Nephron (organoid): ENCODE data around the gene CD69.

Source experiments
- H3K27ac Mint-ChIP-seq, 3 experiments: 2 replicates each; pipeline ENCODE4 v1.8.0; 2020; ENCODE audit warnings: mixed read lengths in 3 of 3, mild to moderate bottlenecking in 2 of 3, moderate library complexity in 1 of 3
- H3K27me3 Mint-ChIP-seq: 2 replicates; pipeline ENCODE4 v1.8.0; 2021; ENCODE audit warnings: low read depth, mild to moderate bottlenecking, moderate library complexity, mixed read lengths
- H3K36me3 Mint-ChIP-seq: 2 replicates; pipeline ENCODE4 v1.8.0; 2020; ENCODE audit warnings: low read depth, mixed read lengths
- H3K4me1 Mint-ChIP-seq: 2 replicates; pipeline ENCODE4 v1.8.0; 2020; ENCODE audit warnings: mixed read lengths
- H3K4me3 Mint-ChIP-seq, 3 experiments: 2 replicates each; pipeline ENCODE4 v1.8.0; 2020; ENCODE audit warnings: mild to moderate bottlenecking in 3 of 3, mixed read lengths in 3 of 3, moderate library complexity in 2 of 3
- H3K9me3 Mint-ChIP-seq: 2 replicates; pipeline ENCODE4 v1.8.0; 2020; ENCODE audit warnings: mixed read lengths
- CTCF ChIP-seq, 3 experiments: fragments of 200-600 bp; sonication (generic); IDR thresholded peaks; one replicate each; pipeline ENCODE4 v1.5.0; 2021; ENCODE audit warnings: antibody characterized with exemption in 3 of 3; ENCODE audit not compliant: unreplicated experiment in 3 of 3

Gene CD69

GRCh38 chr12:9754099-9754927 lies 6.4 kb downstream of the CD69 start:
- Mint-ChIP-seq H3K27ac (no peak overlapping the region), H3K36me3 (no peaks in the 10 kb centered on the region), H3K4me1 (peaks cover 8% of the 10 kb centered on the region), H3K9me3 (no peaks in the 10 kb centered on the region), H3K27me3 (no peaks in the 10 kb centered on the region), H3K4me3 (no peak overlapping the region)
- no peak for TF ChIP-seq CTCF (IDR thresholded peaks at IDR 0.05; ENCODE audit: unreplicated experiment in 3 of 3)

- Mint-ChIP-seq H3K4me3 (no peak overlapping the region), H3K9me3 (no peaks in the 10 kb centered on the region), H3K4me1 (peaks cover 8% of the 10 kb centered on the region), H3K36me3 (no peaks in the 10 kb centered on the region), H3K27me3 (no peaks in the 10 kb centered on the region), H3K27ac (no peak overlapping the region)
- no peak for TF ChIP-seq CTCF (IDR thresholded peaks at IDR 0.05; ENCODE audit: unreplicated experiment in 3 of 3)
Measured at GRCh38 chr12:9753498-9753897, 7.2 kb downstream of the CD69 start.

GRCh38 chr12:9753073-9753472 lies 7.6 kb downstream of the CD69 start:
- H3K4me3 Mint-ChIP-seq, result no peak overlapping the region
- peaks cover 8% of the 10 kb centered on the region for H3K4me1 Mint-ChIP-seq
- no peaks in the 10 kb centered on the region for H3K27me3 Mint-ChIP-seq
- H3K27ac Mint-ChIP-seq, result no peak overlapping the region
- TF ChIP-seq CTCF (IDR thresholded peaks at IDR 0.05; ENCODE audit: unreplicated experiment in 3 of 3), result no peak
- H3K9me3 Mint-ChIP-seq, result no peaks in the 10 kb centered on the region
- no peaks in the 10 kb centered on the region for H3K36me3 Mint-ChIP-seq

GRCh38 chr12:9752145-9752933 lies 8.4 kb downstream of the CD69 start:
- Mint-ChIP-seq H3K27me3 (no peaks in the 10 kb centered on the region), H3K4me1 (peaks cover 8% of the 10 kb centered on the region), H3K27ac (no peak overlapping the region), H3K9me3 (no peaks in the 10 kb centered on the region), H3K4me3 (no peak overlapping the region), H3K36me3 (no peaks in the 10 kb centered on the region)
- TF ChIP-seq CTCF (IDR thresholded peaks at IDR 0.05; ENCODE audit: unreplicated experiment in 3 of 3), result no peak

- H3K4me3 Mint-ChIP-seq, result no peak overlapping the region
- no peak for TF ChIP-seq CTCF (IDR thresholded peaks at IDR 0.05; ENCODE audit: unreplicated experiment in 3 of 3)
- H3K27me3 Mint-ChIP-seq, result peaks cover 4% of the 10 kb centered on the region
- H3K36me3 Mint-ChIP-seq, result no peaks in the 10 kb centered on the region
- H3K9me3 Mint-ChIP-seq, result no peaks in the 10 kb centered on the region
- H3K27ac Mint-ChIP-seq, result no peak overlapping the region
- H3K4me1 Mint-ChIP-seq, result peaks cover 8% of the 10 kb centered on the region
Measured at GRCh38 chr12:9751204-9752144, 9.2 kb downstream of the CD69 start.
